Lower leg skin (tissue), 4 donors: Measurements from ENCODE around the gene RAB14. TPM values are rescaled to one million over a fixed set of nuclear protein-coding genes. Genes with fewer than 3 reads are reported as not detected.

ENCODE experiments used
- DNase-seq, 2 donors: peaks; one replicate each; pipeline ENCODE4 v3.0.0-alpha.2; 2019; ENCODE audit warnings: low spot score in 2 of 2
- H3K4me3 ChIP-seq: fragments of 200-600 bp; sonication (generic); 2 replicates; pipeline ENCODE4 v1.5.1; 2017; ENCODE audit warnings: mild to moderate bottlenecking, low read depth; ENCODE audit not compliant: poor library complexity, severe bottlenecking
- POLR2A ChIP-seq, 2 donors: fragments of 450-650 bp; IDR thresholded peaks; one replicate each; pipeline ENCODE4 v1.6.1; 2016 to 2017; ENCODE audit warnings: antibody characterized with exemption in 2 of 2, mild to moderate bottlenecking in 1 of 2, moderate library complexity in 1 of 2
- WGBS, 2 donors: methylation state at CpG; one replicate each; pipeline ENCODE4 v1.1.5; 2018; 5-methylcytosine and 5-hydroxymethylcytosine counted together
- intact Hi-C: fragments of 100-400 bp; cut with DNase I; formaldehyde crosslinking; loops from one replicate; pipeline ENCODE4 v1.15.0; 2023; ENCODE audit warnings: low total_unique reads
- total RNA-seq, 4 donors: library from RNA; depleted of rRNA; stranded (reverse); fragments of >200 nt; gene quantifications; one replicate each; pipeline ENCODE4 v1.1.0, GENCODE V29; 2016
- TF ChIP-seq, protein P1 (sequence below), 3 donors: fragments of 450-650 bp; IDR thresholded peaks; one replicate each; pipeline ENCODE4 v1.5.1; 2016; ENCODE audit warnings: antibody characterized with exemption in 3 of 3, mild to moderate bottlenecking in 3 of 3, moderate library complexity in 2 of 3

RAB14 gene
- total RNA-seq, 4 donors from 2014 or later, result 43.9 to 50.8 (median 49.6) TPM

- intact Hi-C loops, result no loop called here
- 0% methylated on average over 1 of the region's 1 CpG for WGBS, 2 donors
- no peak for DNase-seq
- no peak overlapping the region for H3K4me3 ChIP-seq
- TF ChIP-seq, protein P1, sequence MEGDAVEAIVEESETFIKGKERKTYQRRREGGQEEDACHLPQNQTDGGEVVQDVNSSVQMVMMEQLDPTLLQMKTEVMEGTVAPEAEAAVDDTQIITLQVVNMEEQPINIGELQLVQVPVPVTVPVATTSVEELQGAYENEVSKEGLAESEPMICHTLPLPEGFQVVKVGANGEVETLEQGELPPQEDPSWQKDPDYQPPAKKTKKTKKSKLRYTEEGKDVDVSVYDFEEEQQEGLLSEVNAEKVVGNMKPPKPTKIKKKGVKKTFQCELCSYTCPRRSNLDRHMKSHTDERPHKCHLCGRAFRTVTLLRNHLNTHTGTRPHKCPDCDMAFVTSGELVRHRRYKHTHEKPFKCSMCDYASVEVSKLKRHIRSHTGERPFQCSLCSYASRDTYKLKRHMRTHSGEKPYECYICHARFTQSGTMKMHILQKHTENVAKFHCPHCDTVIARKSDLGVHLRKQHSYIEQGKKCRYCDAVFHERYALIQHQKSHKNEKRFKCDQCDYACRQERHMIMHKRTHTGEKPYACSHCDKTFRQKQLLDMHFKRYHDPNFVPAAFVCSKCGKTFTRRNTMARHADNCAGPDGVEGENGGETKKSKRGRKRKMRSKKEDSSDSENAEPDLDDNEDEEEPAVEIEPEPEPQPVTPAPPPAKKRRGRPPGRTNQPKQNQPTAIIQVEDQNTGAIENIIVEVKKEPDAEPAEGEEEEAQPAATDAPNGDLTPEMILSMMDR (IDR thresholded peaks at IDR 0.05), result no peak
Observed at GRCh38 chr9:121192959-121193640, 8.6 kb downstream of the RAB14 start.

DNA sequence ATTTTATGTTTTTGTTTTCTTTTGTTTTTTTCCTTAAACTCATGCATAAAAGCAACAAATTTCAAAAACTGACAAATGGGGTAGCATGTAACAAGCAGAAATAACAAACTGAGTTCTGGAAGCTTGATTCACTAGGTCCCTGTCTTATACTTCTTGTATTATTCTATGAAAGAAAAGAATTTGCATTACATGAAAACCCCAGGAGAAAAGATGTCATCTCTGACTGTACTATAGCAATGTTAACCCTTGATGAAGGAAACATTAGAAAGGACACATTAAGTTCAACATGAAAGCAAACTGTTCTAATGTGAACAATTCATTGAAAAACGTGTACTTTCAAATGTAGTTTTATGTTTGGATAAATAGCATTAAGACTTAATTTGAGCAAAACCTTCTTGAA lies 9.2 kb downstream of the RAB14 start:
- DNase-seq, result no peak
- TF ChIP-seq, protein P1 (IDR thresholded peaks at IDR 0.05), result no peak
- no peak for TF ChIP-seq POLR2A (IDR thresholded peaks at IDR 0.05)
- intact Hi-C loops, result no loop called here
- 20 to 31% methylated on average over 1 of the region's 1 CpG for WGBS, 2 donors
- H3K4me3 ChIP-seq, result no peak overlapping the region

DNA sequence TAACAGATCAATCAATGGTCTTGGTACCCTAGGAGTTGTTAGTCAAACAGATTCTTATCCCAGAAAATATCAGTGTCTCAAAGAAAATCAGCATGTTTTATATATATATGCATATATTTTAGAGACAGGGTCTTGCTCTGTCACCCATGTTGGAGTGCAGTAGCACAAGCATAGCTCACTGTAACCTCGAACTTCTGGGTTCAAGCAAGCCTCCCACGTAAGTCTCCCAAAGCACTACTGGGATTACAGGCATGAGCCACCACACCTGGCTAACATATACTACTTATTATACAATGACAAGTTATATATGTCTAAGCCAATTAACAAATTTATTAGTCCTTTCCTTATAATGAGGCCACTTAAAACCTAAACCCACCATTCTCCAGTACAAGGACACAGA lies 10.4 kb downstream of the RAB14 start:
- no peak for DNase-seq
- intact Hi-C loops, result no loop called here
- TF ChIP-seq, protein P1 (IDR thresholded peaks at IDR 0.05), result no peak
- no peak for TF ChIP-seq POLR2A (IDR thresholded peaks at IDR 0.05)
- H3K4me3 ChIP-seq, result no peak overlapping the region
- WGBS, 2 donors, result 68 to 69% methylated on average over 2 of the region's 2 CpGs

- 81 to 85% methylated on average over 3 of the region's 3 CpGs for WGBS, 2 donors
- H3K4me3 ChIP-seq, result no peak overlapping the region
- no peak for DNase-seq
- no peak for TF ChIP-seq POLR2A (IDR thresholded peaks at IDR 0.05)
- intact Hi-C loops, result no loop called here
Observed at GRCh38 chr9:121189660-121190059, 12.0 kb downstream of the RAB14 start.

- 69 to 85% methylated on average over 1 of the region's 1 CpG for WGBS, 2 donors
- TF ChIP-seq, protein P1 (IDR thresholded peaks at IDR 0.05), result no peak
- TF ChIP-seq POLR2A (IDR thresholded peaks at IDR 0.05), result no peak
- H3K4me3 ChIP-seq, result no peak overlapping the region
- no peak for DNase-seq
- intact Hi-C loops, result no loop called here
Observed at GRCh38 chr9:121189006-121189405, 12.7 kb downstream of the RAB14 start.

- TF ChIP-seq, protein P1 (IDR thresholded peaks at IDR 0.05), result no peak
- TF ChIP-seq POLR2A (IDR thresholded peaks at IDR 0.05), result no peak
Observed at GRCh38 chr9:121187636-121188305, 13.9 kb downstream of the RAB14 start.

More at GRCh38 chr9:121187636-121188305, 13.9 kb downstream of the RAB14 start:
- WGBS, 2 donors, result 57% methylated on average over 3 of the region's 3 CpGs
- H3K4me3 ChIP-seq, result no peak overlapping the region
- intact Hi-C loops, result no loop called here
- no peak for DNase-seq
